Stimulated activated CD4-positive, alpha-beta T cell treated with anti-CD3 and anti-CD28 coated beads, Interleukin-12 subunit alpha, Interleukin-12 subunit beta, amount 100 ng/mL, for 48 hours (primary cell): ENCODE results near the gene DNAH10.

Experiments used
- DNase-seq, 3 donors: peaks; one replicate each; pipeline ENCODE4 v3.0.0-alpha.2; 2020; ENCODE audit warnings: low read depth in 2 of 3, low spot score in 1 of 3

DNAH10 gene

GRCh38 chr12:123929946-123930583 is 168.0 kb downstream of the DNAH10 start:
- DNase-seq, result no peak

GRCh38 chr12:123931686-123932321 is 169.7 kb downstream of the DNAH10 start:
- peak in 1 of 3 donors; percentile 13 for DNase-seq

GRCh38 chr12:123933214-123933613 is 171.1 kb downstream of the DNAH10 start:
- DNase-seq, result no peak

GRCh38 chr12:123934016-123934620 is 172.0 kb downstream of the DNAH10 start:
- DNase-seq, result no peak

- no peak for DNase-seq
Measured at GRCh38 chr12:123934829-123935228, 172.7 kb downstream of the DNAH10 start.

- no peak for DNase-seq
Measured at GRCh38 chr12:123935956-123936355, 173.9 kb downstream of the DNAH10 start.

GRCh38 chr12:123936471-123936870 is 174.4 kb downstream of the DNAH10 start:
- no peak for DNase-seq

GRCh38 chr12:123936956-123937706 is 175.0 kb downstream of the DNAH10 start:
- no peak for DNase-seq

GRCh38 chr12:123937707-123938591 is 175.8 kb downstream of the DNAH10 start:
- DNase-seq, result peak in 2 of 3 donors; percentile 26 to 45

- peak in 1 of 3 donors; percentile 15 for DNase-seq
Measured at GRCh38 chr12:123938679-123939480, 176.8 kb downstream of the DNAH10 start.

- no peak for DNase-seq
Measured at GRCh38 chr12:123939716-123940626, 177.9 kb downstream of the DNAH10 start.

- DNase-seq, result no peak
Measured at GRCh38 chr12:123940627-123940966, 178.5 kb downstream of the DNAH10 start.

GRCh38 chr12:123941000-123941399 is 178.9 kb downstream of the DNAH10 start:
- no peak for DNase-seq

- DNase-seq, result no peak
Measured at GRCh38 chr12:123941624-123942237, 179.6 kb downstream of the DNAH10 start.

- no peak for DNase-seq
Measured at GRCh38 chr12:123942238-123942653, 180.1 kb downstream of the DNAH10 start.

GRCh38 chr12:123942911-123943648 is 181.0 kb downstream of the DNAH10 start:
- no peak for DNase-seq

GRCh38 chr12:123943816-123944215 is 181.7 kb downstream of the DNAH10 start:
- no peak for DNase-seq

- DNase-seq, result no peak
Measured at GRCh38 chr12:123944696-123945095, 182.6 kb downstream of the DNAH10 start.
